ENCODE data around the gene SHD. TPM values are rescaled to one million over a fixed set of nuclear protein-coding genes. Genes with fewer than 3 reads are reported as not detected.

The SHD gene
- total RNA-seq, 2 donors from 2014 or later = 2.8 to 6.6 TPM

DNA sequence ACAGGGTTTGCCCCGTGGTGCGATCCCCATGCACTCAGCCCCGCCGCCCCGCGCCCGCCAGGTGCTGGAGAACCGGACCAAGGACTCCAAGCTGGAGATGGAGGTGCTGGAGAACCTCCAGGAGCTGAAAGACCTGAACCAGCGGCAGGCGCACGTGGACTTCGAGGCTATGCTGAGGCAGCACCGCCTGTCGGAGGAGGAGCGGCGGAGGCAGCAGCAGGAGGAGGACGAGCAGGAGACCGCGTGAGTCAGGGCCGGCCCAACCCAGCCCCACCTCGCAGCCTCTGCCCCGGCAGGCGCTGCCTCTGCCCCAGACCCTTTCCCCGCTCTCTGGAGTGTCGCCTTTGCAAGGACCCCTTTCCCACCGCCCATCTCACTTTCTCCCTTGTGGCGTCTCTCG is 20.9 kb upstream of the SHD start:
- TF ChIP-seq, protein P1, sequence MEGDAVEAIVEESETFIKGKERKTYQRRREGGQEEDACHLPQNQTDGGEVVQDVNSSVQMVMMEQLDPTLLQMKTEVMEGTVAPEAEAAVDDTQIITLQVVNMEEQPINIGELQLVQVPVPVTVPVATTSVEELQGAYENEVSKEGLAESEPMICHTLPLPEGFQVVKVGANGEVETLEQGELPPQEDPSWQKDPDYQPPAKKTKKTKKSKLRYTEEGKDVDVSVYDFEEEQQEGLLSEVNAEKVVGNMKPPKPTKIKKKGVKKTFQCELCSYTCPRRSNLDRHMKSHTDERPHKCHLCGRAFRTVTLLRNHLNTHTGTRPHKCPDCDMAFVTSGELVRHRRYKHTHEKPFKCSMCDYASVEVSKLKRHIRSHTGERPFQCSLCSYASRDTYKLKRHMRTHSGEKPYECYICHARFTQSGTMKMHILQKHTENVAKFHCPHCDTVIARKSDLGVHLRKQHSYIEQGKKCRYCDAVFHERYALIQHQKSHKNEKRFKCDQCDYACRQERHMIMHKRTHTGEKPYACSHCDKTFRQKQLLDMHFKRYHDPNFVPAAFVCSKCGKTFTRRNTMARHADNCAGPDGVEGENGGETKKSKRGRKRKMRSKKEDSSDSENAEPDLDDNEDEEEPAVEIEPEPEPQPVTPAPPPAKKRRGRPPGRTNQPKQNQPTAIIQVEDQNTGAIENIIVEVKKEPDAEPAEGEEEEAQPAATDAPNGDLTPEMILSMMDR (conservative IDR thresholded peaks at IDR 0.05) = no peak
- Histone ChIP-seq H3K4me1 (ENCODE audit: control insufficient read depth, insufficient read depth, low read length) (no peaks in the 10 kb centered on the region), H3K27ac (ENCODE audit: low read depth, low read length) (no peak overlapping the region), H3K4me3 (ENCODE audit: low read length) (no peak overlapping the region), H3K36me3 (ENCODE audit: control insufficient read depth, insufficient read depth, low read length) (peaks cover 28% of the 10 kb centered on the region), H3K9ac (ENCODE audit: extremely low read depth, low read length, poor library complexity, severe bottlenecking) (no peak overlapping the region), H3K9me3 (ENCODE audit: control insufficient read depth, low read length) (peaks cover 9% of the 10 kb centered on the region), H3K27me3 (ENCODE audit: control insufficient read depth, insufficient read depth, low read length, poor library complexity, severe bottlenecking) (no peaks in the 10 kb centered on the region)
- H3K27ac Mint-ChIP-seq = no peak overlapping the region
- H3K4me3 Mint-ChIP-seq = no peak overlapping the region
- no peaks in the 10 kb centered on the region for H3K4me1 Mint-ChIP-seq
- no peaks in the 10 kb centered on the region for H3K27me3 Mint-ChIP-seq (ENCODE audit: insufficient read depth)
- WGBS, 2 experiments (ENCODE audit: insufficient coverage in 1 of 2, insufficient read length in 1 of 2) = 96 to 99% methylated on average over 22 to 28 of the region's 28 CpGs
- DNase-seq = no peak
- peaks cover 61% of the 10 kb centered on the region for H3K36me3 Mint-ChIP-seq (ENCODE audit: low read depth)
- peaks cover 24% of the 10 kb centered on the region for H3K9me3 Mint-ChIP-seq

DNA sequence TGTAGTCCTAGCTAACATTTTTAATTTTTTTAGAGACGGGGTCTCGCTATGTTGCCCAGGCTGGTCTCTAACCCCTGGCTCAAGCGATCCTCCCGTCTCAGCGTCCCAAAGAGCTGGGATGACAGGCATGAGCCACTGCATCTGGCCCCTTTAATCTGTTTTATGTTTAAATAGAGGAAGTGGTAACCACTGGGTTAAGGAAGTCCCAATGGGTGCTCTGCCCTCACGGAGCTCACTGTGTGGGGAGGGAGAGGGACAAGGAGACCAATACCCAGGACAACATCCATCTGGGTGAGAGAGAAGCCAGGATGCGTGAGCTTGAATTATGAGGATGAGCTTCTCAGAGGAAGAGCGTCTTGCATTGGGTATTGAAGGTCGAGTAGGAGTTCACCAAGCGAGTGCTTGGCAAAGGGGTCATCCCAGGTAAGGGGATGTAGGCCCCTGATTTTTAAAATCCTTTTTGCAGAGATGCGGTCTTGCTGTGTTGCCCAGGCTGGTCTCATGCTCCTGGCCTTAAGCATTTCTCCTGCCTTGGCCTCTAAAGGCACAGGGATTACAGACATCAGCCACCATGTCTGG is 18.4 kb upstream of the SHD start:
- no peaks in the 10 kb centered on the region for H3K27me3 ChIP-seq (ENCODE audit: control insufficient read depth, insufficient read depth, low read length, poor library complexity, severe bottlenecking)
- TF ChIP-seq, protein P1 (conservative IDR thresholded peaks at IDR 0.05) = no peak
- peaks cover 48% of the 10 kb centered on the region for H3K36me3 Mint-ChIP-seq (ENCODE audit: low read depth)

DNA sequence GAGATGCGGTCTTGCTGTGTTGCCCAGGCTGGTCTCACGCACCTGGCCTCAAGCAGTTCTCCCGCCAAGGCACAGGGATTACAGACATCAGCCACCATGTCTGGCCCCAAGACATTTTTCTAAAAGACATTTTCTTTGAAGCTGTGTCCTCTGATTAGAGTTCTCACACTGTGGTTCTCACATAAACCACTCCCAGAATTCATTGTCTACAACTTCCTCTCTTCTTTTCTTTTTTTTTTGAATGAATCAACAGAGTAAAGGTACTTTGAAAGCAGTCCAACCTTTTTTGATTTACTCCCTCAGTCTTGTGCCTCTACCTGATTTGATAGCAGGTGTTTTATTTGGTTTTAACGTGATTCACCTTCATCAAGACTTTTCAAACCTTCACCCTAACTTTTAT is 14.3 kb upstream of the SHD start:
- H3K4me1 Mint-ChIP-seq = no peaks in the 10 kb centered on the region
- TF ChIP-seq, protein P1 (conservative IDR thresholded peaks at IDR 0.05) = no peak
- H3K36me3 Mint-ChIP-seq (ENCODE audit: low read depth) = peaks cover 49% of the 10 kb centered on the region
- WGBS, 2 experiments (ENCODE audit: insufficient coverage in 1 of 2, insufficient read length in 1 of 2) = 94 to 98% methylated on average over 3 to 4 of the region's 4 CpGs
- H3K9me3 ChIP-seq (ENCODE audit: control insufficient read depth, low read length) = no peaks in the 10 kb centered on the region
- no peak for DNase-seq
- H3K36me3 ChIP-seq (ENCODE audit: control insufficient read depth, insufficient read depth, low read length) = peaks cover 16% of the 10 kb centered on the region
- no peak overlapping the region for H3K4me3 ChIP-seq (ENCODE audit: low read length)
- no peaks in the 10 kb centered on the region for H3K4me1 ChIP-seq (ENCODE audit: control insufficient read depth, insufficient read depth, low read length)
- no peak overlapping the region for H3K27ac ChIP-seq (ENCODE audit: low read depth, low read length)
- H3K9me3 Mint-ChIP-seq = no peaks in the 10 kb centered on the region
- H3K4me3 Mint-ChIP-seq = no peak overlapping the region
- no peak overlapping the region for H3K9ac ChIP-seq (ENCODE audit: extremely low read depth, low read length, poor library complexity, severe bottlenecking)
- H3K27ac Mint-ChIP-seq = no peak overlapping the region
- H3K27me3 ChIP-seq (ENCODE audit: control insufficient read depth, insufficient read depth, low read length, poor library complexity, severe bottlenecking) = no peaks in the 10 kb centered on the region
- H3K27me3 Mint-ChIP-seq (ENCODE audit: insufficient read depth) = no peaks in the 10 kb centered on the region

More for the DNA sequence above, 18.4 kb upstream of the SHD start:
- DNase-seq = no peak
- Mint-ChIP-seq H3K27ac (no peak overlapping the region), H3K9me3 (peaks cover 10% of the 10 kb centered on the region), H3K4me3 (no peak overlapping the region), H3K27me3 (ENCODE audit: insufficient read depth) (no peaks in the 10 kb centered on the region), H3K4me1 (no peaks in the 10 kb centered on the region)
- Histone ChIP-seq H3K36me3 (ENCODE audit: control insufficient read depth, insufficient read depth, low read length) (peaks cover 17% of the 10 kb centered on the region), H3K27ac (ENCODE audit: low read depth, low read length) (no peak overlapping the region), H3K9me3 (ENCODE audit: control insufficient read depth, low read length) (peaks cover 9% of the 10 kb centered on the region), H3K4me3 (ENCODE audit: low read length) (no peak overlapping the region), H3K9ac (ENCODE audit: extremely low read depth, low read length, poor library complexity, severe bottlenecking) (no peak overlapping the region), H3K4me1 (ENCODE audit: control insufficient read depth, insufficient read depth, low read length) (no peaks in the 10 kb centered on the region)
- 94 to 96% methylated on average over 10 to 11 of the region's 11 CpGs for WGBS, 2 experiments (ENCODE audit: insufficient coverage in 1 of 2, insufficient read length in 1 of 2)

Measured in endodermal cell (in vitro differentiated cells).